ENCODE measurements around the gene RBM33. TPM values are rescaled to one million over a fixed set of nuclear protein-coding genes. Genes with fewer than 3 reads are reported as not detected.

RBM33 gene
- polyA plus RNA-seq, 3 donors, result 15.0 to 27.7 (median 22.2) TPM

- TF ChIP-seq, protein P1, sequence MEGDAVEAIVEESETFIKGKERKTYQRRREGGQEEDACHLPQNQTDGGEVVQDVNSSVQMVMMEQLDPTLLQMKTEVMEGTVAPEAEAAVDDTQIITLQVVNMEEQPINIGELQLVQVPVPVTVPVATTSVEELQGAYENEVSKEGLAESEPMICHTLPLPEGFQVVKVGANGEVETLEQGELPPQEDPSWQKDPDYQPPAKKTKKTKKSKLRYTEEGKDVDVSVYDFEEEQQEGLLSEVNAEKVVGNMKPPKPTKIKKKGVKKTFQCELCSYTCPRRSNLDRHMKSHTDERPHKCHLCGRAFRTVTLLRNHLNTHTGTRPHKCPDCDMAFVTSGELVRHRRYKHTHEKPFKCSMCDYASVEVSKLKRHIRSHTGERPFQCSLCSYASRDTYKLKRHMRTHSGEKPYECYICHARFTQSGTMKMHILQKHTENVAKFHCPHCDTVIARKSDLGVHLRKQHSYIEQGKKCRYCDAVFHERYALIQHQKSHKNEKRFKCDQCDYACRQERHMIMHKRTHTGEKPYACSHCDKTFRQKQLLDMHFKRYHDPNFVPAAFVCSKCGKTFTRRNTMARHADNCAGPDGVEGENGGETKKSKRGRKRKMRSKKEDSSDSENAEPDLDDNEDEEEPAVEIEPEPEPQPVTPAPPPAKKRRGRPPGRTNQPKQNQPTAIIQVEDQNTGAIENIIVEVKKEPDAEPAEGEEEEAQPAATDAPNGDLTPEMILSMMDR (IDR thresholded peaks at IDR 0.05), result no peak
- H3K4me1 ChIP-seq (ENCODE audit: control insufficient read depth in 1 of 2, insufficient read depth in 2 of 2, low read length in 2 of 2), result peaks cover 10 to 11% of the 10 kb centered on the region in 2 donors
- peaks cover 51 to 92% of the 10 kb centered on the region in 2 donors for H3K36me3 ChIP-seq (replicated peaks in 1 of 2; ENCODE audit: control insufficient read depth in 1 of 2, insufficient read depth in 2 of 2, low read length in 2 of 2)
- H3K4me2 ChIP-seq (replicated peaks; ENCODE audit: extremely low read depth, low read length, poor library complexity, severe bottlenecking), result no peak overlapping the region
- Mint-ChIP-seq H3K27me3 (ENCODE audit: low read depth in 3 of 3) (no peaks in the 10 kb centered on the region), H3K9me3 (no peaks in the 10 kb centered on the region), H3K27ac (peak overlapping the region in 1 of 7 donors; percentile 32), H3K4me3 (no peak overlapping the region), H3K4me1 (peaks cover 18% of the 10 kb centered on the region), H3K36me3 (peaks cover 59 to 84% of the 10 kb centered on the region in 2 donors)
- H3K27me3 ChIP-seq (ENCODE audit: control insufficient read depth in 2 of 2, insufficient read depth in 2 of 2, low read length in 2 of 2), result no peaks in the 10 kb centered on the region
- no peak for DNase-seq
- WGBS (ENCODE audit: insufficient coverage), result 98% methylated on average over 9 of the region's 10 CpGs
- H3K27ac ChIP-seq (ENCODE audit: low read depth in 1 of 2, low read length in 2 of 2), result no peak overlapping the region
- H3K79me2 ChIP-seq (ENCODE audit: insufficient read depth, low read length), result peaks cover 65% of the 10 kb centered on the region
- intact Hi-C loops (cut with micrococcal nuclease), result no loop called here
- no peak overlapping the region for H3K4me3 ChIP-seq (replicated peaks in 1 of 3; ENCODE audit: low read depth in 2 of 3, low read length in 3 of 3)
- peaks cover 99% of the 10 kb centered on the region for H4K20me1 ChIP-seq (ENCODE audit: insufficient read depth, low read length)
- H3K9me3 ChIP-seq (replicated peaks in 1 of 2; ENCODE audit: control insufficient read depth in 1 of 2, insufficient read depth in 1 of 2, low read length in 2 of 2), result no peaks in the 10 kb centered on the region
- no peak overlapping the region for H3K9ac ChIP-seq (ENCODE audit: insufficient read depth, low read length, poor library complexity, severe bottlenecking)
- no peak overlapping the region for H2AFZ ChIP-seq (ENCODE audit: insufficient read depth, low read depth, low read length, poor library complexity, severe bottlenecking)
Measured at GRCh38 chr7:155727616-155728015, 83.2 kb downstream of the RBM33 start.

DNA sequence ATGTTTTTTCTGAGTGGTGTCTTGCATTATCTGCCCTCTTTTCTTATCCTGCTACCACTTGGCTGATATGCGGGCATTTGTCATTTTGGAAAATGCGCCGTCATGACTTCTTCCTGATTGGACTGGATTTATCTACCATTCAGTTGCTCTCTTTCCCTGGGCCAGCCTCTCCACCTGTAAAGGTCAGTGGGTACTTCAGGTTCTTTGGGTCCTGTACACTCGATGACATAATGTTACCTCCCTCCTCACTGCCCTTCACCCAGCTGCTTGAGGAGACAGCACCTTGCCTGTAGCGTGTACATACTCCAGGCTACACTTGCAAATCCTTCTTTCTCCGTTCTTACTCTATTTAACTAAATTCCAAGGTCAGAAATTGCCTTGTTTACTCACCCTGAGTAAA, 83.7 kb downstream of the RBM33 start:
- Histone ChIP-seq H3K36me3 (replicated peaks in 1 of 2; ENCODE audit: control insufficient read depth in 1 of 2, insufficient read depth in 2 of 2, low read length in 2 of 2) (peaks cover 54 to 92% of the 10 kb centered on the region in 2 donors), H3K4me3 (replicated peaks in 1 of 3; ENCODE audit: low read depth in 2 of 3, low read length in 3 of 3) (no peak overlapping the region), H3K4me1 (ENCODE audit: control insufficient read depth in 1 of 2, insufficient read depth in 2 of 2, low read length in 2 of 2) (peaks cover 10 to 11% of the 10 kb centered on the region in 2 donors), H3K27ac (ENCODE audit: low read depth in 1 of 2, low read length in 2 of 2) (no peak overlapping the region), H3K4me2 (replicated peaks; ENCODE audit: extremely low read depth, low read length, poor library complexity, severe bottlenecking) (no peak overlapping the region), H3K79me2 (ENCODE audit: insufficient read depth, low read length) (peaks cover 67% of the 10 kb centered on the region), H3K27me3 (ENCODE audit: control insufficient read depth in 2 of 2, insufficient read depth in 2 of 2, low read length in 2 of 2) (no peaks in the 10 kb centered on the region), H3K9me3 (replicated peaks in 1 of 2; ENCODE audit: control insufficient read depth in 1 of 2, insufficient read depth in 1 of 2, low read length in 2 of 2) (no peaks in the 10 kb centered on the region), H3K9ac (ENCODE audit: insufficient read depth, low read length, poor library complexity, severe bottlenecking) (no peak overlapping the region), H4K20me1 (ENCODE audit: insufficient read depth, low read length) (peaks cover 99% of the 10 kb centered on the region), H2AFZ (ENCODE audit: insufficient read depth, low read depth, low read length, poor library complexity, severe bottlenecking) (no peak overlapping the region)
- Mint-ChIP-seq H3K27me3 (ENCODE audit: low read depth in 3 of 3) (no peaks in the 10 kb centered on the region), H3K27ac (peak overlapping the region in 2 of 7 donors; percentile 13 to 38), H3K9me3 (no peaks in the 10 kb centered on the region), H3K4me3 (no peak overlapping the region), H3K36me3 (peaks cover 60 to 87% of the 10 kb centered on the region in 2 donors), H3K4me1 (peaks cover 21% of the 10 kb centered on the region)
- 100% methylated on average over 5 of the region's 6 CpGs for WGBS (ENCODE audit: insufficient coverage)
- DNase-seq, result no peak
- TF ChIP-seq, protein P1 (IDR thresholded peaks at IDR 0.05), result no peak
- intact Hi-C loops (cut with micrococcal nuclease), result no loop called here
